ENCODE data around the gene ADAMTS16.

GRCh38 chr5:5273976-5274375 lies 133.8 kb downstream of the ADAMTS16 start:
- TF ChIP-seq, protein P1, sequence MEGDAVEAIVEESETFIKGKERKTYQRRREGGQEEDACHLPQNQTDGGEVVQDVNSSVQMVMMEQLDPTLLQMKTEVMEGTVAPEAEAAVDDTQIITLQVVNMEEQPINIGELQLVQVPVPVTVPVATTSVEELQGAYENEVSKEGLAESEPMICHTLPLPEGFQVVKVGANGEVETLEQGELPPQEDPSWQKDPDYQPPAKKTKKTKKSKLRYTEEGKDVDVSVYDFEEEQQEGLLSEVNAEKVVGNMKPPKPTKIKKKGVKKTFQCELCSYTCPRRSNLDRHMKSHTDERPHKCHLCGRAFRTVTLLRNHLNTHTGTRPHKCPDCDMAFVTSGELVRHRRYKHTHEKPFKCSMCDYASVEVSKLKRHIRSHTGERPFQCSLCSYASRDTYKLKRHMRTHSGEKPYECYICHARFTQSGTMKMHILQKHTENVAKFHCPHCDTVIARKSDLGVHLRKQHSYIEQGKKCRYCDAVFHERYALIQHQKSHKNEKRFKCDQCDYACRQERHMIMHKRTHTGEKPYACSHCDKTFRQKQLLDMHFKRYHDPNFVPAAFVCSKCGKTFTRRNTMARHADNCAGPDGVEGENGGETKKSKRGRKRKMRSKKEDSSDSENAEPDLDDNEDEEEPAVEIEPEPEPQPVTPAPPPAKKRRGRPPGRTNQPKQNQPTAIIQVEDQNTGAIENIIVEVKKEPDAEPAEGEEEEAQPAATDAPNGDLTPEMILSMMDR (IDR thresholded peaks at IDR 0.05), result no peak
- TF ChIP-seq POLR2AphosphoS5 (IDR thresholded peaks at IDR 0.05), result no peak
